ENCODE measurements around the gene TNS3.
"Not testable (repeated sequence)": the region's sequence is repeated elsewhere in the genome, so short reads cannot be mapped to it uniquely, and the experiment has no call there.

The TNS3 gene

DNA sequence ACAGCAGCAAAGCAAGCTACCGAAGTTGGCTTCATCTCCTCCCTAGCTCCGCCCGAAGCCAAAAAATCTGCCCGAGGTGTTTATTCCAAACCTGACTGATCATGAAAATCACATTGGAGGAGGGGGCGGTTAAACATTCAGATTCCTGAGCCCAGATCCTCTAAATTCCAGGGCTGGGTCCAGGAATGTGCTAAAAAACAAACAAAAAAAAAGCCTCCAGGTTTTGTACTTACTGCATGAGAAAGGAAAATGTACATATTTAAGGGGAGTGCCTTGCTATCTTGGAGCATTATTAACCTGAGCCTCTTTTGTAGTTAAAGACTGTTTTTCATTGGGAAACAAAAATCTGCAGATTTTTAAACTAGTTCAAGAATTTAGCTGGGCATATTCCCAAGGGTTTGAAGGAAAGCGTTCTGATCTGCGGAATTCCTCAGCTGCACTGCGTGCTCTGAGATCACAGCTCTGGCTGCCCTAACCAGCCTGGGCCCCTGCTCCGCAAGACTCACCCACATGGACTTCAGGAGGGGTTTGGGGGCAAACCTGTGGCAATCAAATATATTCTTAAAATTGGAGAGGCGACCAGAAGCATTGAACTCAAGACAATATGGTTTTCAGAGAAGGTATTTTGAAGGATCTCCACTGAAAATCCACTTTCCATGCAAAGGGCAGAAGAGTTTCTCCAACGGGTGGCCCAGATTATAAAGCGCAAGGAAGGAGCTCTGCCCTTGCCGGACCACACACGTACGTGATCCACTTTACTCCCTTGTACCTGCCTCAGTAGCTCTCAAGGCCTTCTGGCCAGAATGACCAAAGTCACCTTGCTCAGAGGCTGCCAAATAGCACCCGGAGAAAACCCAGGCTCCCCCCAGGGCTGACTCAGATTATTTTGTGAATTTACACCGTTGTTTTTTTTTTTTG is 10.0 kb upstream of the TNS3 start:
- TF ChIP-seq, protein P1, sequence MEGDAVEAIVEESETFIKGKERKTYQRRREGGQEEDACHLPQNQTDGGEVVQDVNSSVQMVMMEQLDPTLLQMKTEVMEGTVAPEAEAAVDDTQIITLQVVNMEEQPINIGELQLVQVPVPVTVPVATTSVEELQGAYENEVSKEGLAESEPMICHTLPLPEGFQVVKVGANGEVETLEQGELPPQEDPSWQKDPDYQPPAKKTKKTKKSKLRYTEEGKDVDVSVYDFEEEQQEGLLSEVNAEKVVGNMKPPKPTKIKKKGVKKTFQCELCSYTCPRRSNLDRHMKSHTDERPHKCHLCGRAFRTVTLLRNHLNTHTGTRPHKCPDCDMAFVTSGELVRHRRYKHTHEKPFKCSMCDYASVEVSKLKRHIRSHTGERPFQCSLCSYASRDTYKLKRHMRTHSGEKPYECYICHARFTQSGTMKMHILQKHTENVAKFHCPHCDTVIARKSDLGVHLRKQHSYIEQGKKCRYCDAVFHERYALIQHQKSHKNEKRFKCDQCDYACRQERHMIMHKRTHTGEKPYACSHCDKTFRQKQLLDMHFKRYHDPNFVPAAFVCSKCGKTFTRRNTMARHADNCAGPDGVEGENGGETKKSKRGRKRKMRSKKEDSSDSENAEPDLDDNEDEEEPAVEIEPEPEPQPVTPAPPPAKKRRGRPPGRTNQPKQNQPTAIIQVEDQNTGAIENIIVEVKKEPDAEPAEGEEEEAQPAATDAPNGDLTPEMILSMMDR (IDR thresholded peaks at IDR 0.05; ENCODE audit: low read depth, low read length, missing control alignments): no peak
- no peak for DNase-seq (ENCODE audit: extremely low read depth, low read depth)
- H3K4me3 ChIP-seq (replicated peaks; ENCODE audit: low read depth, low read length): no peak overlapping the region

DNA sequence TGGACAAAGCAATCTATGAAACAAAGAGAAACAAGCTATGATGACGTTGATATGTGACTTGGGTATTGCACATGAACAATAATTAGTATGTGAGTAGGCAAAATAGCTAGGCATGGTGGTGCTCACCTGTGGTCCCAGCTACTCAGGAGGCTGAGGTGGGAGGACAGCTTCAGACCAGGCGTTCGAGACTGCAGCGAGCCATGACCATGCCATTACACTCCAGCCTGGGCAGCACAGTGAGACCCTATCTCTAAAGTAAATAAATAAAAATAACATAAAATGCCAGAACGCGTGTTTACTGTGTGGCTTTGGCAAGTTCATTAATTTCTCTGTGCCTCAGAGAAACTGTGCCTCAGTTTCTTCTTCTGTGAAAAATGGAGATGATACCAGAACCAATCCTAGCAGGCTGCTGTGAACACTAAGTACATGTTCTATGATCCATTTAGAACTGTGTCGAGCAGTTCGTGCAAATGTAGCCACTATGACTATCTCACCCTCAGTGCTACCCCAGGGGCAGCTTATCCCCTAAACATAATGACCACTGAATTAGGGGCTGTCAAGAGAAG is 9.3 kb upstream of the TNS3 start:
- DNase-seq (ENCODE audit: extremely low read depth, low read depth): no peak
- TF ChIP-seq, protein P1 (IDR thresholded peaks at IDR 0.05; ENCODE audit: low read depth, low read length, missing control alignments): no peak
- H3K4me3 ChIP-seq (replicated peaks; ENCODE audit: low read depth, low read length): no peak overlapping the region

DNA sequence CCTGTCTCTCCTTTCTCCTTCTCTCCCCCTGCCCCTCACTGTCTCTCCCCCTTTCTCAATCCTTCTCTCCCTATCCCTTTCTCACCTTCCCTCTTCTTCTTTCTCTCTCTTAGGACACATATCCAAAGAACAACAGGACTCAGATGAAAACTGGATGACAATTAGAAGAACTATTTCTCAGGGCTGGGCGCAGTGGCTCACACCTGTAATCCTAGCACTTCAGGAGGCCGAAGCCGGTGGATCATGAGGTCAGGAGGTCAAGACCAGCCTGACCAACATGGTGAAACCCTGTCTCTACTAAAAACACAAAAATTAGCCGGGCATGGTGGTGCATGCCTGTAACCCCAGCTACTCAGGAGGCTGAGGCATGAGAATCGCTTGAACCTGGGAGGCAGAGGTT is 8.3 kb upstream of the TNS3 start:
- not testable (repeated sequence) for DNase-seq (ENCODE audit: extremely low read depth, low read depth); H3K4me3 ChIP-seq (replicated peaks; ENCODE audit: low read depth, low read length)

DNA sequence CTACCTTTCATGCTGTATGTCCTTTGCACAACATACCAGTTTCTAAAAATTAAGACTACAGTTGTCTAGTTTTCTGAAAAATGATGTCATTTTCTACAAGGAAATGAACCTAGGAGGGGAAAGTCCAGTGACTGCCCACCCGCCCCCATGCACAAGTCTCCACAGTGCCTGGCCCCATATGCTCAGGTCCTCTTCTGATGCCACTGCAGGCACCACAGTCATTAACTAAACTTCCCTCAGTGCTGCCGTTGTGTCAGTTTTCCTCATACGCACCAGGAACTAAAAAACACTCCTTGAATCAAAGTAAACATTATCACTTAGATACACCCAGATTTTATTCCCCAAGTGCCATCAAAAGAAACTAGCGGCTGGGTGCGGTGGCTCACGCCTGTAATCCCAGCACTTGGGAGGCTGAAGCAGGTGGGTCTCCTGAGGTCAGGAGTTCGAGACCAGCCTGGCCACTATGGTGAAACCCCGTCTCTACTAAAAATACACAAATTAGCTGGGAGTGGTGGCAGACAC is 6.9 kb upstream of the TNS3 start:
- TF ChIP-seq, protein P1 (IDR thresholded peaks at IDR 0.05; ENCODE audit: low read depth, low read length, missing control alignments): no peak
- DNase-seq (ENCODE audit: extremely low read depth, low read depth): no peak

DNA sequence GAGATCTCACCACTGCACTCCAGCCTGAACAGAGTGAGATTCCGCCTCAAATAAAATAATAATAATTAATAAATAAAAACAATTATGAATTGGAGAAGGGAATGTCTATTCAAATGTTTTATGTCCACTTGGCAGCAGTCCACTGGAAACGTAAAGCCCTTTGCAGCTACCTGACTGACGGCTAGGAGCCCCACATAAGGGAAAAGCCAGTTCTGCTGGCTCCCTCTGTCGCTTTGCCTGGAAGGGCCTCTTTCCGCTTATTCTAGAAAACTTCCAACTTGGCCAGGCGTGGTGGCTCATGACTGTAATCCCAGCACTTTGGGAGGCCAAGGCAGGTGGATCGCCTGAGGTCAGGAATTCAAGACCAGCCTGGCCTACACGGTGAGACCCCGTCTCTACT is 6.1 kb upstream of the TNS3 start:
- no peak overlapping the region for H3K4me3 ChIP-seq (replicated peaks; ENCODE audit: low read depth, low read length)
- TF ChIP-seq, protein P1 (IDR thresholded peaks at IDR 0.05; ENCODE audit: low read depth, low read length, missing control alignments): no peak
- no peak for DNase-seq (ENCODE audit: extremely low read depth, low read depth)

More for the DNA sequence above, 6.9 kb upstream of the TNS3 start:
- H3K4me3 ChIP-seq (replicated peaks; ENCODE audit: low read depth, low read length): no peak overlapping the region

DNA sequence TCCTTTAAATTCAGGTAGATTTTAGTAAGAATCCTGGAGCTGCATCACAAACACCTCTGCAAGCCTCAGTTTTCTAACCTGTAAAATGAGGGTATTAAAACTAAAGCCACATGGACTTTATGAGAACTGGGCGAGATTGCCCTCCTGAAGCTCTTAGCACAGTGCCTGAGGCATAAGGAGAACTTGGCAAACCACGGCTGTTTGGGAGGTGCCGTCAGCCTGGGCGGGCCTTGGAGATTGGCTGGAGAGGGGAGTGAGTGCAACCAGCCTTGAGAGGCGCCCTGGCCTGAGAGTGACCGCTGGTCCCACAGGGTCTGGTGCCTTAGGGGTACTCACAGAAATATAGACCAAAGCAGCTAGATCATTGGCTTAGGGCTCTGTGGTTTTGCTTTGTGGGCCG is 5.4 kb upstream of the TNS3 start:
- DNase-seq (ENCODE audit: extremely low read depth, low read depth): no peak
- no peak overlapping the region for H3K4me3 ChIP-seq (replicated peaks; ENCODE audit: low read depth, low read length)
- TF ChIP-seq, protein P1 (IDR thresholded peaks at IDR 0.05; ENCODE audit: low read depth, low read length, missing control alignments): no peak

DNA sequence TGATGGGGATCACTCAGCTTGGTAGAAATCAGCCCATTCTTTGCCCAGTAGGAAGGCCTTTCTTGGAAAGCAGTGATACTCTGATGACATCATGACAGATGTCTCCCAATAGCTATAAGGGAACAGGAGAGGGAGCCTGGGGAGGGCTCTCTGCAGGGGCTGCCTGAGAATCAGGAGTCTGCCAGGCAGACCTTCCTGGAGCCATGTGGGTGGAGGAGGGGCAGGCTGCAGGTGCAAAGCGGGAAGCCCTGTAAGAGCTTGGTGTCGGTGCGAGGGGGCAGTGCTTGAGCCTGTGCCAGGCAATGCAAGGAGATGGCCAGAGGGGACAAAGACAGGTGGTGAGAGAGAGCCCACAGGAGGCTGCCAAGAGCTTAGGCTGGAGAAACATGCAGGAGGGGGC is 5.0 kb upstream of the TNS3 start:
- TF ChIP-seq, protein P1 (IDR thresholded peaks at IDR 0.05; ENCODE audit: low read depth, low read length, missing control alignments): no peak
- no peak for DNase-seq (ENCODE audit: extremely low read depth, low read depth)
- H3K4me3 ChIP-seq (replicated peaks; ENCODE audit: low read depth, low read length): no peak overlapping the region

DNA sequence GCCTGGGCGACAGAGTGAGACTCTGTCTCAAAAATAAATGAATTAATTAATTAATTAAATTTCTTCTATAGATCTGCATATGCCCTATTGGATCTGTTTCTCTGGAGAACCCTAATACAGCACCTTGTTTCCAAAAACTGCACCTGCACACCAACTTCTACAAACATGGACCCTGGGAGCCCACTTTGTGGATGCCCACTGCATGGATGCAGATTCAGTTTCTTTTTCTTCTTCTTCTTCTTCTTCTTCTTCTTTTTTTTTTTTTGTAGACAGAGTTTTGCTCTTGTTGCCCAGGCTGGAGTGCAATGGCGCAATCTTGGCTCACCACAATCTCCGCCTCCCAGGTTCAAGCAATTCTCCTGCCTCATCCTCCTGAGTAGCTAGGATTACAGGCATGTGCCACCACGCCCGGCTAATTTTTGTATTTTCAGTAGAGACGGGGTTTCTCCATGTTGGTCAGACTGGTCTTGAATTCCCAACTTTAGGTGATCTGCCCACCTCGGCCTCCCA is 4.3 kb upstream of the TNS3 start:
- H3K4me3 ChIP-seq (replicated peaks; ENCODE audit: low read depth, low read length); DNase-seq (ENCODE audit: extremely low read depth, low read depth): not testable (repeated sequence)

Measured in HFF-Myc (cell line).